ENCODE data around the gene CCDC73. TPM values are rescaled to one million over a fixed set of nuclear protein-coding genes. Genes with fewer than 3 reads are reported as not detected.

Gene CCDC73
- total RNA-seq, 1 donor from 2014 or later = not detected

- no peak for DNase-seq
Observed at GRCh38 chr11:32584921-32585320, 209.5 kb downstream of the CCDC73 start.

- DNase-seq = peak; percentile 97
Observed at GRCh38 chr11:32583459-32584271, 210.8 kb downstream of the CCDC73 start, which contains the start of gene EIF3M. EIF3M (plus strand) TSS chr11:32583831; CDS start chr11:32583888, 57 bp downstream.

- no peak for DNase-seq
Observed at GRCh38 chr11:32581556-32581955, 212.9 kb downstream of the CCDC73 start.

- no peak for DNase-seq
Observed at GRCh38 chr11:32580967-32581366, 213.5 kb downstream of the CCDC73 start.

GRCh38 chr11:32576456-32576855, 218.0 kb downstream of the CCDC73 start:
- no peak for DNase-seq

- DNase-seq = no peak
Observed at GRCh38 chr11:32575070-32575469, 219.4 kb downstream of the CCDC73 start.

- no peak for DNase-seq
Observed at GRCh38 chr11:32574421-32574820, 220.0 kb downstream of the CCDC73 start.

GRCh38 chr11:32573228-32573627, 221.2 kb downstream of the CCDC73 start:
- no peak for DNase-seq

GRCh38 chr11:32571039-32571438, 223.4 kb downstream of the CCDC73 start:
- DNase-seq = no peak

- no peak for DNase-seq
Observed at GRCh38 chr11:32569313-32569881, 225.1 kb downstream of the CCDC73 start.

GRCh38 chr11:32567154-32567553, 227.3 kb downstream of the CCDC73 start:
- no peak for DNase-seq

GRCh38 chr11:32566517-32566916, 227.9 kb downstream of the CCDC73 start:
- DNase-seq = no peak

GRCh38 chr11:32563600-32563959, 230.9 kb downstream of the CCDC73 start:
- DNase-seq = no peak

- DNase-seq = no peak
Observed at GRCh38 chr11:32562839-32563599, 231.4 kb downstream of the CCDC73 start.

- DNase-seq = no peak
Observed at GRCh38 chr11:32561835-32562234, 232.6 kb downstream of the CCDC73 start.

GRCh38 chr11:32555895-32556294, 238.6 kb downstream of the CCDC73 start:
- DNase-seq = no peak

- DNase-seq = no peak
Observed at GRCh38 chr11:32555091-32555490, 239.4 kb downstream of the CCDC73 start.

Other genes starting within 250 kb of the CCDC73 start
- 136 TPM for gene EIF3M, start 210.8 kb downstream of the CCDC73 start, total RNA-seq
- 0.16 TPM for gene PRRG4, start 35.3 kb upstream of the CCDC73 start, total RNA-seq
- gene QSER1, start 98.1 kb upstream of the CCDC73 start, total RNA-seq = 66.8 TPM
- 3.1 TPM for gene DEPDC7, start 221.2 kb upstream of the CCDC73 start, total RNA-seq
- gene TCP11L1, start 244.9 kb upstream of the CCDC73 start, total RNA-seq = 39.8 TPM